ENCODE results near the gene ZNF286A. TPM values are rescaled to one million over a fixed set of nuclear protein-coding genes. Genes with fewer than 3 reads are reported as not detected.
A peak's percentile ranks its signal among the peaks of the same experiment; 100 is the strongest.
"Not testable (repeated sequence)": the region's sequence is repeated elsewhere in the genome, so short reads cannot be mapped to it uniquely, and the experiment has no call there.

ZNF286A gene
- total and polyA plus RNA-seq, 3 donors from 2014 or later, result 17.6 to 30.7 (median 21.1) TPM

DNA sequence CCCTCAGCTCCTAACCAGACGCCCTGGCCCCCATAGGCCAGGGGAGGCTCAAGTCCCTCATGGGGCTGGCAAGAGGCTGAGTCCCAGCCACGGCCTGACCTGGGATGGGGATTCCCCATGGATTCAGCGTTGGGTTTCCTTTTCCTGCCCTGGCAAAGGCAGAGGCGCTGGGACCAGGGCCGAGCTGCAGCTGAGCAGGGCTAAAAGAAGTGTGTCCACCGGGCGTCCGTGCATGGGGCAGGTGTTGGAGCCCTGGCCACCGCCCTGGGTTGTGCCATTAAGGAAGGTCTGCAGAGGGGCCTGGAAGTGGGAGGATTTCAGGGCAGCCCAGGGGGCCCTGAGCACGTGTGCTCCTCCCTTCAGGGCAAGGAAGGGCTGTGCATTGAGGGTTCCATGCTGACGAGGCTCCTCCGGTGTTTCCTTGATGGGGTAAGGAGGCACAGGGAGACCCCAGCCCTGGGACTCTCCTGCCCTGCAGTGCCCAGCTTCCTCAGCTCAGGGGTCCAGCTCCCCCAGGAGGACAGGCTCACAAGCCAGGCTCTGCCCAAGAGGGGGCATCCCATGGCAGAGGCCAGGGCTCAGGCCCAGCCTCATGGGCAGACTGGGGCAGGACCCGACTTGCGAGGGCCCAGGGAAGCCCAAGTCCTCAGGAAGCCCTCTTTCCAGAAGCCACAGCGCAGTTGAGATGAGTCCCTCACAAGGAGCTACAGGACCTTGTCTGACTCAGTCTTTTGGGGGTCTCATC lies 42.7 kb downstream of the ZNF286A start:
- 72 to 87% methylated on average over 5 to 15 of the region's 15 CpGs for WGBS, 2 donors
- no peaks in the 10 kb centered on the region for H3K9me3 ChIP-seq
- DNase-seq, result no peak
- H3K4me1 ChIP-seq, result no peaks in the 10 kb centered on the region
- intact Hi-C loops (cut with DNase I; ENCODE audit: low total_unique reads), result no loop called here
- no peaks in the 10 kb centered on the region for H3K27me3 ChIP-seq
- H3K27ac ChIP-seq, result no peak overlapping the region
- TF ChIP-seq POLR2A (IDR thresholded peaks at IDR 0.05), result no peak
- TF ChIP-seq CTCF (IDR thresholded peaks at IDR 0.05), result no peak
- H3K4me3 ChIP-seq, result no peak overlapping the region
- H3K36me3 ChIP-seq (ENCODE audit: low read depth, missing control alignments), result no peaks in the 10 kb centered on the region

- intact Hi-C loops (cut with DNase I; ENCODE audit: low total_unique reads), result no loop called here
- WGBS, 2 donors, result 93% methylated on average over 7 of the region's 7 CpGs; no CpG with 5 or more reads in 1 of the 2 donors
- no peak for DNase-seq
- Histone ChIP-seq H3K36me3 (ENCODE audit: low read depth, missing control alignments) (no peaks in the 10 kb centered on the region), H3K9me3 (no peaks in the 10 kb centered on the region), H3K27me3 (no peaks in the 10 kb centered on the region), H3K4me1 (no peaks in the 10 kb centered on the region), H3K4me3 (no peak overlapping the region), H3K27ac (no peak overlapping the region)
- TF ChIP-seq CTCF (IDR thresholded peaks at IDR 0.05), result no peak
- no peak for TF ChIP-seq POLR2A (IDR thresholded peaks at IDR 0.05)
Measured at GRCh38 chr17:15742921-15743320, 43.4 kb downstream of the ZNF286A start.

- H3K4me3 ChIP-seq, result no peak overlapping the region
- H3K4me1 ChIP-seq, result no peaks in the 10 kb centered on the region
- no peak for DNase-seq
- H3K27ac ChIP-seq, result no peak overlapping the region
- H3K9me3 ChIP-seq, result no peaks in the 10 kb centered on the region
- H3K36me3 ChIP-seq (ENCODE audit: low read depth, missing control alignments), result no peaks in the 10 kb centered on the region
- no peak for TF ChIP-seq POLR2A (IDR thresholded peaks at IDR 0.05)
- TF ChIP-seq CTCF (IDR thresholded peaks at IDR 0.05), result no peak
- H3K27me3 ChIP-seq, result no peaks in the 10 kb centered on the region
- 56 to 77% methylated on average over 7 of the region's 7 CpGs for WGBS, 2 donors
- intact Hi-C loops (cut with DNase I; ENCODE audit: low total_unique reads), result no loop called here
Measured at GRCh38 chr17:15744074-15744676, 44.6 kb downstream of the ZNF286A start.

- 63 to 71% methylated on average over 2 of the region's 2 CpGs for WGBS, 2 donors
- Histone ChIP-seq H3K27ac (no peak overlapping the region), H3K36me3 (ENCODE audit: low read depth, missing control alignments) (no peaks in the 10 kb centered on the region), H3K27me3 (no peaks in the 10 kb centered on the region), H3K4me1 (no peaks in the 10 kb centered on the region), H3K4me3 (no peak overlapping the region), H3K9me3 (no peaks in the 10 kb centered on the region)
- DNase-seq, result no peak
- intact Hi-C loops (cut with DNase I; ENCODE audit: low total_unique reads), result no loop called here
- TF ChIP-seq CTCF (IDR thresholded peaks at IDR 0.05) (no peak), POLR2A (IDR thresholded peaks at IDR 0.05) (no peak)
Measured at GRCh38 chr17:15744885-15745284, 45.3 kb downstream of the ZNF286A start.

- H3K27ac ChIP-seq; DNase-seq; H3K9me3 ChIP-seq; H3K4me1 ChIP-seq; H3K36me3 ChIP-seq (ENCODE audit: low read depth, missing control alignments); intact Hi-C loops (cut with DNase I; ENCODE audit: low total_unique reads); H3K27me3 ChIP-seq: not testable (repeated sequence)
- H3K4me3 ChIP-seq, result peak overlapping the region in 1 of 2 donors; percentile 36
- WGBS, 2 donors, result 46% methylated on average over 23 of the region's 36 CpGs; no CpG with 5 or more reads in 1 of the 2 donors
Measured at GRCh38 chr17:15749403-15749802, 49.9 kb downstream of the ZNF286A start.

- H3K4me3 ChIP-seq; H3K36me3 ChIP-seq (ENCODE audit: low read depth, missing control alignments); DNase-seq; intact Hi-C loops (cut with DNase I; ENCODE audit: low total_unique reads); H3K27ac ChIP-seq; H3K27me3 ChIP-seq; H3K9me3 ChIP-seq; H3K4me1 ChIP-seq: not testable (repeated sequence)
- 92% methylated on average over 3 of the region's 14 CpGs; no CpG with 5 or more reads in 1 of the 2 donors for WGBS, 2 donors
Measured at GRCh38 chr17:15768865-15769533, 69.4 kb downstream of the ZNF286A start.

Measured in testis (tissue), 3 donors.